ENCODE results near the gene UBE2J2.

GRCh38 chr1:1206376-1206965 is 67.2 kb downstream of the UBE2J2 start, which contains the start of gene TNFRSF18:
- TF ChIP-seq CTCF (IDR thresholded peaks at IDR 0.05), result no peak
- no peak for TF ChIP-seq POLR2AphosphoS5 (IDR thresholded peaks at IDR 0.05)

Data from stomach (tissue), 4 donors.